OCI-LY7 (cell line): Measurements from ENCODE around the gene LTN1. TPM values are rescaled to one million over a fixed set of nuclear protein-coding genes. Genes with fewer than 3 reads are reported as not detected.

ENCODE experiments used
- BruUV-seq: library from RNA; stranded (reverse); fragments of 400-500 nt; replicated peaks from 2 replicates; lab custom pipeline; 2021; lab: Mats Ljungman, UMichigan
- CTCF ChIA-PET: fragments of 300-600 bp; sonication (Branson Sonifier 250); formaldehyde crosslinking; loops from one replicate; lab custom pipeline; 2022; ENCODE audit warnings: antibody characterized with exemption; ENCODE audit not compliant: unreplicated experiment; lab: Charles Lee
- POLR2A ChIA-PET: fragments of 300-600 bp; sonication (Branson Sonifier 250); formaldehyde crosslinking; loops from one replicate; lab custom pipeline; 2022; ENCODE audit warnings: antibody characterized with exemption; lab: Charles Lee
- DNase-seq: peaks from one replicate; pipeline ENCODE4 v3.0.0-alpha.2; 2015; ENCODE audit warnings: low spot score
- H2AFZ ChIP-seq: fragments of 200-600 bp; sonication (generic), shearing (Covaris generic); 2 replicates; pipeline ENCODE4 v1.6.1; 2014; ENCODE audit warnings: mild to moderate bottlenecking, antibody characterized with exemption, low read length, moderate library complexity
- H3K27ac ChIP-seq: fragments of 200-600 bp; sonication (generic); 2 replicates; pipeline ENCODE4 v1.5.1; 2014; ENCODE audit warnings: mixed run types, low read depth, mild to moderate bottlenecking, moderate library complexity, low read length, inconsistent platforms; ENCODE audit not compliant: poor library complexity, severe bottlenecking
- H3K36me3 ChIP-seq: fragments of 200-600 bp; sonication (generic); 2 replicates; pipeline ENCODE4 v1.6.1; 2014; ENCODE audit warnings: mild to moderate bottlenecking, antibody characterized with exemption, low read length, moderate library complexity, mixed read lengths; ENCODE audit not compliant: insufficient read depth
- H3K4me1 ChIP-seq: fragments of 200-600 bp; sonication (generic); 2 replicates; pipeline ENCODE4 v1.5.1; 2014; ENCODE audit warnings: mild to moderate bottlenecking, low read length; ENCODE audit not compliant: insufficient read depth, poor library complexity, severe bottlenecking
- H3K4me2 ChIP-seq: fragments of 200-600 bp; sonication (generic); 2 replicates; pipeline ENCODE4 v1.6.1; 2014; ENCODE audit warnings: mild to moderate bottlenecking, low read length
- H3K4me3 ChIP-seq: fragments of 200-600 bp; sonication (generic); 2 replicates; pipeline ENCODE4 v1.5.1; 2014; ENCODE audit warnings: mild to moderate bottlenecking, low read depth, low read length; ENCODE audit not compliant: poor library complexity, severe bottlenecking
- H3K79me2 ChIP-seq: fragments of 200-600 bp; sonication (generic); 2 replicates; pipeline ENCODE4 v1.6.1; 2016; ENCODE audit warnings: low read depth, mild to moderate bottlenecking, low read length, moderate library complexity, mixed read lengths; ENCODE audit not compliant: insufficient read depth
- H3K9me2 ChIP-seq: fragments of 200-600 bp; sonication (generic); 2 replicates; pipeline ENCODE4 v1.6.1; 2016; ENCODE audit warnings: mild to moderate bottlenecking, low read length, mixed read lengths; ENCODE audit not compliant: insufficient read depth
- H3K9me3 ChIP-seq: fragments of 200-600 bp; sonication (generic); 2 replicates; pipeline ENCODE4 v1.6.1; 2014; ENCODE audit warnings: mild to moderate bottlenecking, mixed run types, low read length, mixed read lengths
- H4K20me1 ChIP-seq: fragments of 200-600 bp; sonication (generic); 2 replicates; pipeline ENCODE4 v1.6.1; 2014; ENCODE audit warnings: mild to moderate bottlenecking, antibody characterized with exemption, low read length, moderate library complexity, mixed read lengths; ENCODE audit not compliant: insufficient read depth
- EZH2phosphoT487 ChIP-seq: fragments of 200-600 bp; sonication (generic); IDR thresholded peaks from 2 replicates; pipeline ENCODE4 v1.6.1; 2018; ENCODE audit warnings: low read depth, borderline replicate concordance, mild to moderate bottlenecking, mixed run types, antibody characterized with exemption, low read length, moderate library complexity, mixed read lengths
- intact Hi-C: fragments of 100-400 bp; cut with micrococcal nuclease; formaldehyde crosslinking; loops from one replicate; pipeline ENCODE4 v1.10.0; 2022; ENCODE audit not compliant: unreplicated experiment
- total RNA-seq, 2 experiments: library from RNA; depleted of rRNA in 1 of 2; stranded (reverse); fragments of >200 nt in 1 of 2; shearing (Covaris generic) in 1 of 2; gene quantifications; 2 replicates each; pipeline ENCODE4 v1.2.3, GENCODE V29; 2014 to 2022
- TF ChIP-seq, protein P1 (sequence below): fragments of 200-600 bp; sonication (generic); conservative IDR thresholded peaks from 2 replicates; pipeline ENCODE4 v1.5.1; 2014; ENCODE audit warnings: mild to moderate bottlenecking, antibody characterized with exemption, low read length, moderate library complexity, mixed read lengths

LTN1 gene
- total RNA-seq, 2 experiments from 2014 or later: 18.4 to 32.6 TPM

GRCh38 chr21:28971171-28971570, 21.5 kb downstream of the LTN1 start:
- no peaks in the 10 kb centered on the region for H3K9me2 ChIP-seq
- no peak overlapping the region for H3K4me2 ChIP-seq
- no peak for TF ChIP-seq EZH2phosphoT487
- TF ChIP-seq, protein P1, sequence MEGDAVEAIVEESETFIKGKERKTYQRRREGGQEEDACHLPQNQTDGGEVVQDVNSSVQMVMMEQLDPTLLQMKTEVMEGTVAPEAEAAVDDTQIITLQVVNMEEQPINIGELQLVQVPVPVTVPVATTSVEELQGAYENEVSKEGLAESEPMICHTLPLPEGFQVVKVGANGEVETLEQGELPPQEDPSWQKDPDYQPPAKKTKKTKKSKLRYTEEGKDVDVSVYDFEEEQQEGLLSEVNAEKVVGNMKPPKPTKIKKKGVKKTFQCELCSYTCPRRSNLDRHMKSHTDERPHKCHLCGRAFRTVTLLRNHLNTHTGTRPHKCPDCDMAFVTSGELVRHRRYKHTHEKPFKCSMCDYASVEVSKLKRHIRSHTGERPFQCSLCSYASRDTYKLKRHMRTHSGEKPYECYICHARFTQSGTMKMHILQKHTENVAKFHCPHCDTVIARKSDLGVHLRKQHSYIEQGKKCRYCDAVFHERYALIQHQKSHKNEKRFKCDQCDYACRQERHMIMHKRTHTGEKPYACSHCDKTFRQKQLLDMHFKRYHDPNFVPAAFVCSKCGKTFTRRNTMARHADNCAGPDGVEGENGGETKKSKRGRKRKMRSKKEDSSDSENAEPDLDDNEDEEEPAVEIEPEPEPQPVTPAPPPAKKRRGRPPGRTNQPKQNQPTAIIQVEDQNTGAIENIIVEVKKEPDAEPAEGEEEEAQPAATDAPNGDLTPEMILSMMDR: no peak
- ChIA-PET POLR2A (interaction anchor here (0.5 to 1.5 kb wide), 3 partner anchors 10 to 85 kb away, joined by 3 to 10 read pairs (median 4); no protein-coding TSS in a partner anchor), CTCF (no interaction called here)
- no peak for DNase-seq
- H3K27ac ChIP-seq: no peak overlapping the region
- no peak overlapping the region for H3K4me3 ChIP-seq
- H4K20me1 ChIP-seq: no peaks in the 10 kb centered on the region
- no peaks in the 10 kb centered on the region for H3K4me1 ChIP-seq
- intact Hi-C loops: no loop called here
- no peaks in the 10 kb centered on the region for H3K79me2 ChIP-seq
- H3K9me3 ChIP-seq: no peaks in the 10 kb centered on the region
- BruUV-seq: no TSS peak
- H2AFZ ChIP-seq: no peak overlapping the region
- peaks cover 86% of the 10 kb centered on the region for H3K36me3 ChIP-seq

- Histone ChIP-seq H3K27ac (no peak overlapping the region), H2AFZ (no peak overlapping the region), H3K79me2 (no peaks in the 10 kb centered on the region), H3K9me2 (no peaks in the 10 kb centered on the region), H3K4me3 (no peak overlapping the region), H3K4me2 (no peak overlapping the region), H3K4me1 (no peaks in the 10 kb centered on the region), H4K20me1 (no peaks in the 10 kb centered on the region), H3K9me3 (no peaks in the 10 kb centered on the region), H3K36me3 (peaks cover 96% of the 10 kb centered on the region)
- no TSS peak for BruUV-seq
- no peak for DNase-seq
- TF ChIP-seq EZH2phosphoT487: no peak
- TF ChIP-seq, protein P1: no peak
- POLR2A ChIA-PET: interaction anchor here (1.3 to 1.7 kb wide), 2 partner anchors 10 to 17 kb away, joined by 3 to 6 read pairs; no protein-coding TSS in a partner anchor
- CTCF ChIA-PET: no interaction called here
- intact Hi-C loops: no loop called here
Observed at GRCh38 chr21:28963831-28964230, 28.8 kb downstream of the LTN1 start.

- H3K9me3 ChIP-seq: no peaks in the 10 kb centered on the region
- no TSS peak for BruUV-seq
- no peak for DNase-seq
- H3K9me2 ChIP-seq: no peaks in the 10 kb centered on the region
- intact Hi-C loops: no loop called here
- H2AFZ ChIP-seq: no peak overlapping the region
- H3K27ac ChIP-seq: no peak overlapping the region
- H3K4me1 ChIP-seq: no peaks in the 10 kb centered on the region
- CTCF ChIA-PET: no interaction called here
- H3K4me2 ChIP-seq: no peak overlapping the region
- no peaks in the 10 kb centered on the region for H4K20me1 ChIP-seq
- peaks cover 98% of the 10 kb centered on the region for H3K36me3 ChIP-seq
- no peak for TF ChIP-seq EZH2phosphoT487
- TF ChIP-seq, protein P1: no peak
- POLR2A ChIA-PET: interaction anchor here (1.7 kb wide), 1 partner anchor 9 kb away, joined by 6 read pairs; no protein-coding TSS in a partner anchor
- H3K79me2 ChIP-seq: no peaks in the 10 kb centered on the region
- no peak overlapping the region for H3K4me3 ChIP-seq
Observed at GRCh38 chr21:28962465-28962864, 30.2 kb downstream of the LTN1 start.
